ENCODE results near the gene EEF1A2.
"Not testable (repeated sequence)": the region's sequence is repeated elsewhere in the genome, so short reads cannot be mapped to it uniquely, and the experiment has no call there.

The EEF1A2 gene

GRCh38 chr20:63484236-63484635 is 14.6 kb downstream of the EEF1A2 start:
- DNase-seq, result no peak

- no peak for DNase-seq
Observed at GRCh38 chr20:63483834-63484233, 15.0 kb downstream of the EEF1A2 start.

GRCh38 chr20:63482021-63482587 is 16.8 kb downstream of the EEF1A2 start:
- no peak for DNase-seq

GRCh38 chr20:63481503-63481902 is 17.4 kb downstream of the EEF1A2 start:
- DNase-seq, result no peak

- not testable (repeated sequence) for DNase-seq
Observed at GRCh38 chr20:63479695-63480419, 19.0 kb downstream of the EEF1A2 start.

- no peak for DNase-seq
Observed at GRCh38 chr20:63478346-63479302, 20.3 kb downstream of the EEF1A2 start.

- DNase-seq, result no peak
Observed at GRCh38 chr20:63477944-63478343, 20.9 kb downstream of the EEF1A2 start.

GRCh38 chr20:63477061-63477616 is 21.7 kb downstream of the EEF1A2 start:
- DNase-seq, result no peak

GRCh38 chr20:63475209-63475608 is 23.7 kb downstream of the EEF1A2 start:
- DNase-seq, result no peak

GRCh38 chr20:63473555-63474449 is 25.1 kb downstream of the EEF1A2 start:
- no peak for DNase-seq

- no peak for DNase-seq
Observed at GRCh38 chr20:63472862-63473390, 26.0 kb downstream of the EEF1A2 start.

GRCh38 chr20:63471981-63472831 is 26.7 kb downstream of the EEF1A2 start, which contains the start of gene KCNQ2:
Gene KCNQ2 (minus strand): TSS chr20:63472655. CDS start chr20:63472463, 192 bp downstream.
- DNase-seq, result no peak

GRCh38 chr20:63471717-63471980 is 27.2 kb downstream of the EEF1A2 start:
- no peak for DNase-seq

GRCh38 chr20:63471002-63471716 is 27.7 kb downstream of the EEF1A2 start:
- no peak for DNase-seq

- DNase-seq, result no peak
Observed at GRCh38 chr20:63470410-63470809, 28.5 kb downstream of the EEF1A2 start.

- no peak for DNase-seq
Observed at GRCh38 chr20:63469713-63470101, 29.2 kb downstream of the EEF1A2 start.

GRCh38 chr20:63469019-63469712 is 29.7 kb downstream of the EEF1A2 start:
- no peak for DNase-seq

- DNase-seq, result no peak
Observed at GRCh38 chr20:63468421-63468820, 30.5 kb downstream of the EEF1A2 start.

GRCh38 chr20:63467294-63468083 is 31.4 kb downstream of the EEF1A2 start:
- no peak for DNase-seq
